HG02943 (cell line): ENCODE data around the gene N4BP3.
"Not testable (repeated sequence)": the region's sequence is repeated elsewhere in the genome, so short reads cannot be mapped to it uniquely, and the experiment has no call there.

ENCODE experiments used
- ATAC-seq: cut with Tn5 transposase; IDR thresholded peaks from one replicate; pipeline ENCODE4 v1.9.1; 2021; ENCODE audit warnings: mild to moderate bottlenecking, low read depth, moderate library complexity; ENCODE audit not compliant: unreplicated experiment

The N4BP3 gene

GRCh38 chr5:178120607-178121357, 7.5 kb downstream of the N4BP3 start:
- peak; percentile 64 for ATAC-seq

- ATAC-seq = no peak
Measured at GRCh38 chr5:178121391-178122276, 8.3 kb downstream of the N4BP3 start.

- ATAC-seq = no peak
Measured at GRCh38 chr5:178122346-178122745, 9.0 kb downstream of the N4BP3 start.

- no peak for ATAC-seq
Measured at GRCh38 chr5:178123094-178123965, 10.0 kb downstream of the N4BP3 start.

- no peak for ATAC-seq
Measured at GRCh38 chr5:178123966-178124925, 10.9 kb downstream of the N4BP3 start.

- ATAC-seq = no peak
Measured at GRCh38 chr5:178125253-178125906, 12.0 kb downstream of the N4BP3 start.

- no peak for ATAC-seq
Measured at GRCh38 chr5:178126556-178126955, 13.2 kb downstream of the N4BP3 start.

- not testable (repeated sequence) for ATAC-seq
Measured at GRCh38 chr5:178127300-178128009, 14.1 kb downstream of the N4BP3 start.

- no peak for ATAC-seq
Measured at GRCh38 chr5:178129296-178129695, 16.0 kb downstream of the N4BP3 start.

- not testable (repeated sequence) for ATAC-seq
Measured at GRCh38 chr5:178130234-178130575, 16.9 kb downstream of the N4BP3 start.

- peak; percentile 68 for ATAC-seq
Measured at GRCh38 chr5:178130576-178131445, 17.5 kb downstream of the N4BP3 start, which contains the start of gene RMND5B. TSS of gene RMND5B (plus strand) at chr5:178131014. CDS start at chr5:178138120, 7,106 bp downstream.

- ATAC-seq = peak; percentile 17
Measured at GRCh38 chr5:178131446-178131996, 18.2 kb downstream of the N4BP3 start.

GRCh38 chr5:178136990-178137389, 23.7 kb downstream of the N4BP3 start:
- ATAC-seq = no peak

- no peak for ATAC-seq
Measured at GRCh38 chr5:178137991-178138390, 24.7 kb downstream of the N4BP3 start.

- ATAC-seq = no peak
Measured at GRCh38 chr5:178141550-178141949, 28.2 kb downstream of the N4BP3 start.

- ATAC-seq = no peak
Measured at GRCh38 chr5:178142642-178143041, 29.3 kb downstream of the N4BP3 start.

- ATAC-seq = no peak
Measured at GRCh38 chr5:178143246-178143645, 29.9 kb downstream of the N4BP3 start.
